Measurements from ENCODE around the gene EGFL6.

DNA sequence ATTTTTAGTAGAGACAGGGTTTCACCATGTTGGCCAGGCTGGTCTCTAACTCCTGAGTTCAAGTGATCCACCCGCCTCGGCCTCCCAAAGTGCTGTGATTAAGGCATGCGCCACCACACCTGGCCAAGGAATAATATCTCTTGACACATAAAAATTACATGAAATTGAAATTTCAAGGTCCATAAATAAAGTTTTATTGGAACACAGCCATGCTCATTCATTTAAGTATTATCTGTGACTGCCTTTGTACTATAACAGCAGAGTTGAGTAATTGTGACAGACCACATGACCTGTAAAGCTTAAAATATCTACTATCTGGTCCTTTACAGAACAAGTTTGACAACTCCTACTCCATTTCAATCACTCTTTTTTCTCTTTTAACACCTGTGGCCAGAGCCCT, 17.8 kb upstream of the EGFL6 start:
- TF ChIP-seq, protein P1, sequence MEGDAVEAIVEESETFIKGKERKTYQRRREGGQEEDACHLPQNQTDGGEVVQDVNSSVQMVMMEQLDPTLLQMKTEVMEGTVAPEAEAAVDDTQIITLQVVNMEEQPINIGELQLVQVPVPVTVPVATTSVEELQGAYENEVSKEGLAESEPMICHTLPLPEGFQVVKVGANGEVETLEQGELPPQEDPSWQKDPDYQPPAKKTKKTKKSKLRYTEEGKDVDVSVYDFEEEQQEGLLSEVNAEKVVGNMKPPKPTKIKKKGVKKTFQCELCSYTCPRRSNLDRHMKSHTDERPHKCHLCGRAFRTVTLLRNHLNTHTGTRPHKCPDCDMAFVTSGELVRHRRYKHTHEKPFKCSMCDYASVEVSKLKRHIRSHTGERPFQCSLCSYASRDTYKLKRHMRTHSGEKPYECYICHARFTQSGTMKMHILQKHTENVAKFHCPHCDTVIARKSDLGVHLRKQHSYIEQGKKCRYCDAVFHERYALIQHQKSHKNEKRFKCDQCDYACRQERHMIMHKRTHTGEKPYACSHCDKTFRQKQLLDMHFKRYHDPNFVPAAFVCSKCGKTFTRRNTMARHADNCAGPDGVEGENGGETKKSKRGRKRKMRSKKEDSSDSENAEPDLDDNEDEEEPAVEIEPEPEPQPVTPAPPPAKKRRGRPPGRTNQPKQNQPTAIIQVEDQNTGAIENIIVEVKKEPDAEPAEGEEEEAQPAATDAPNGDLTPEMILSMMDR (IDR thresholded peaks at IDR 0.05; ENCODE audit: low read length): no peak
- TF ChIP-seq EZH2phosphoT487 (IDR thresholded peaks at IDR 0.05; ENCODE audit: low read length) (no peak), EZH2 (optimal IDR thresholded peaks at IDR 0.05; ENCODE audit: low read depth, low read length) (no peak)

Data from MM.1S (cell line).